ENCODE results near the gene B4GALT2.
A peak's percentile ranks its signal among the peaks of the same experiment; 100 is the strongest.

The B4GALT2 gene

DNA sequence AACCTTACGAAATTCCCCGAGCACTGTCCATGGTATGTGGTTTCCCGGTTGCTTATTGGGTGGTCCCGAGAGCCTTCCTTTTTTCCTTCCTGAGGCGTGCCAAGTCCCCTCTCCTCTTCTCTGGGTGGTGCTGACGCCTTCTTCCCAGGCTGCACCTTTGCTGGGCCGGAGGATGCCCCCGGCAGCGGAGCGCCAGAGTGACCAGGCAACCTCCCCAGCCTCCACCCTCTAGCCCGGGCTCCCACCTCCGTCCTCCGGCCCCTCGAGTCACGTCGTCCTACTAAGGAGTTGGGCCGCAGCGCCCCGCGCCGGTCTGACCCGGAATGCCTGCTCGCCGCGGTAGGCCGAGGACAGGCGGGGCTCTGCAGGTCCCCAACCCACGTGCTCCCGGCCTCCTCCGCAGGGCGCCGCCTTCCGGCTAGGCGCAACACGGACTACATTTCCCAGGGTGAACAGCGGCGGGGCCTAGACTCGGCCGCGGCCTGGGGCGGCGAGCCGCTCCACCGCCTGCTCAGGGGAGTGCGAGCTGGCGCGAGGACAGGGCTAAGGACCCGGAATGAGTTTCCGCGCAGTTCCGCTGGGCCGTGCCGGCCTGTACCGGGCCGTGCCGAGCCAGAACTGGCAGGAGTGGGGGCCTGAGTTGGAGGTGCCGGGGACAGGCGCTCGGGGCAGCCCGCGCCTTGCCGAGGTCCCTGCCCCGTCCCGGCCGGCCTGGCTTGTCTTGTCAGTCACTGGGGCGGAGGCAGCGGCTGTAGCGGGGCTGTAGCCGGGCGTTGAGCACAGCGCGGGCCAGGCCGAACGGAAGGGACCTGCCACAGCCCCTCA, 32.6 kb upstream of the B4GALT2 start, which contains the start of gene IPO13:
Gene IPO13, plus strand, starts transcription at position 715 of the 825 bp plus-strand sequence. CDS start 651 bp downstream, outside the sequence.
- peak; percentile 99 for DNase-seq

DNA sequence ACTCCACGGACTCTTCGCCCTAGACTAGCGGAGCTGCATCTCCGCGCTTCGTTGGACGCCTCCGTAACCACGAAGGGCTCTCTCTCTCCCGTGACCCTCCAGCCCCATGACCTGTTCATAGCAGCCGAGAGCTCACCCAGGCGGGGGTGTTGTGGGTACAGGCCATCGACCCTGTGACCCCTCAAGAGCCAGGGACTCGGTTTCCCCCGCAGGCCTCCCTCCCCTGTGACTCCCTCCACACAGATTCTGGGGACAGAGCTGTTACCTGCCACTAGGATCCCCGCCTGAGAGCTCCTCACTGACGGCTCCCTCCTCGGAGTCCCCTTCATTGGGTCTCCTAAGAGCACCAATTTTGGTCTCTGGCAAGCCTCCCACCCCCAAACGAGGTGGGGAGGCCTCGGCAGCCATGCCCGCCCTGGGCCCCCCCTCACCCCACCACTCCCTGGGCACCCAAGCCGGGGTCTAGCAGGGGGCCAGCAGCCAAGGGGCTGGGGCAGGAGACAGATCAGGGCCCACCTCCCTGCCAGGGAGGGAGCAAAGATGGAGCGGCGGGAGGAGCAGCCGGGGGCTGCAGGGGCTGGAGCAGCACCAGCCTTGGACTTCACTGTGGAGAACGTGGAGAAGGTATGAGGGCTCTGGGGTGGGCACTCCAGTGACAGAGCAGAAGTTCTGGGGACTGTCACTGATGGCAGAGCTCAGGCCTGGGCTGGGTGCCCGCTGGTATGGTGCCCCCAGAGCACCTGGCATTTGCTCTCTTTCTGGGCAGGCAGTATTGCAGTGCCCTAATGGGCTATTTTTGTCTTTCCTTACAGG, 31.7 kb upstream of the B4GALT2 start:
- no peak for DNase-seq

DNA sequence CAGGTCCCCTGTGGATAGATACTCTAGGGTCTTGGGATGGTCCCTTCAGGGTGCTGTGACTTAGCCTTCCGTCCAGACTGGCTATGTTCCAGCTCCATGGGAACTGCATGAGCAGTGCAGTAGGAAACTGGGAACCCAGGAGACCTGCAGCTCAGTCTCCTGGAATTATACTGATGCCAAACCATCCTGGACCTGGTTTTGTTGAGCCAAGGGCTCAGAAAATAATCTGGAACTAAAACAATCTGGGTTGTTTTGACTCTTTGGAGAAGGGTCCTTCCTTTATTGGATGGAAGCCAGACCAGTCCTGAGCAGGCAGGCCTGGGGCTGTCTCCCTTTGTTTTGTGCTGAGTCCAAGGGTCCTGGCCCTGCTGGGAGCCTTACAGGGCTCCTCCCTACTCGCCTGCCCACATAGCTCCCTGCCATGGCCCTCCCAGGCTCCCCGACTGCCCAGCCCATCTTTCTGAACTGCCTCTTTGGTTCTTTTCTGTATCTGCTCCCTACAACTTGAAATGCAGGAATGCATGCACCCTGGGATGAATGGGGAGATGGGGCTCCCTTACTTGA, 31.1 kb upstream of the B4GALT2 start:
- no peak for DNase-seq

DNA sequence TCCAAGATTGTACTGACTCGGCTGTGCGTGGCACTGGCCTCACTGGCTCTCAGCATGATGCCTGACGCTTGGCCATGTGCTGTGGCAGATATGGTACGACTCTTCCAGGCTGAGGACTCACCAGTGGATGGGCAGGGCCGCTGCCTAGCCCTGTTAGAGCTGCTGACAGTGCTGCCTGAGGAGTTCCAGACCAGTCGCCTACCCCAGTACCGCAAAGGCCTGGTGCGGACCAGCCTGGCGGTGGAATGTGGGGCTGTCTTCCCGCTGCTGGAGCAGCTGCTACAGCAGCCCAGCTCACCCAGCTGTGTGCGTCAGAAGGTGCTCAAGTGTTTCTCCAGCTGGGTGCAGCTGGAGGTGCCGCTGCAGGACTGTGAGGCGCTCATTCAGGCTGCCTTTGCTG, 29.3 kb upstream of the B4GALT2 start:
- DNase-seq = no peak

DNA sequence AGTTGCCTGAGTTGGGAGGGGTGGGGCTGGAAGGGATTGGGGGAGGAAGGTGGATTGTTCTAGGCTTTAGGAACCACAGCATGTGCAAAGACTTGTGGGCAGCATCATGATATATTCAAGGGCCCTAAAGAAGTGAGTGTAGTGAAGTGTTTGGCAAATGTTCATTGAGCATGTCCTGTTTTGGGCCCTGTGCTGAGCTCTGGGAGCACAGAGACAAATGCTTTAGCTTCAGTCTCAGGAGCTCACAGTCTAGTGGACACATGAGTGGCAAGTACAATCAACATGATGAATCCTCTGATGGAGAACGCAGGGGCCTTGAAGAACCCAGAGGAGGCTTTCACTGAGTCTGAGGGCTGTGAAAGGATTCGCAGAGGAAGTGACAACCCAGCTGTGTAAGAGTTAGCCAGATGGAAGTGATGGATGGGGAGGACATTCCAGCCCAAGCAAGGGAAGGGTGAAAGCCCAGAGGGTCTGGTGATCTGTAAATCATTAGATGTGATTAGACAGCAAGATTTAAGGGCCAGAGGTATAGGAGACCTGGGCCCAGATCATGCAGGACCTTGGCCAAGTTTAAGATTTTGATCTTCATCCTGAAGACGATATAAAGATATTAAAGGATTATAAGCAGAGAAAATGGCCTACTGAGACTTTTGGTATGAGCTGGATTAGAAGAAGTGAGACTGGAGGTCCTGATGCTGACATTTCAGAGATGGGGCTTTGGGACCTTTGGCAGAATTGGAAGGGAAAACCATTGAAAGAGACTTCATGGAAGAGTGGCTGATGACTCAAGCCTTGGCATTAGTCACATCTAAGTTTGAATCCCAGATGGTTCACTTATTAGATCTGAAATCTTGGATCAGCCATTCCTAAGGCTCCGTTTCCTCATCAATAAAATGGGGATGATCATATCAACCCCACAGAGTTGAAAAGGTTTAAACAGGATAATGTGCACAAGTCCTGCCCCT, 27.7 kb upstream of the B4GALT2 start:
- DNase-seq = no peak

DNA sequence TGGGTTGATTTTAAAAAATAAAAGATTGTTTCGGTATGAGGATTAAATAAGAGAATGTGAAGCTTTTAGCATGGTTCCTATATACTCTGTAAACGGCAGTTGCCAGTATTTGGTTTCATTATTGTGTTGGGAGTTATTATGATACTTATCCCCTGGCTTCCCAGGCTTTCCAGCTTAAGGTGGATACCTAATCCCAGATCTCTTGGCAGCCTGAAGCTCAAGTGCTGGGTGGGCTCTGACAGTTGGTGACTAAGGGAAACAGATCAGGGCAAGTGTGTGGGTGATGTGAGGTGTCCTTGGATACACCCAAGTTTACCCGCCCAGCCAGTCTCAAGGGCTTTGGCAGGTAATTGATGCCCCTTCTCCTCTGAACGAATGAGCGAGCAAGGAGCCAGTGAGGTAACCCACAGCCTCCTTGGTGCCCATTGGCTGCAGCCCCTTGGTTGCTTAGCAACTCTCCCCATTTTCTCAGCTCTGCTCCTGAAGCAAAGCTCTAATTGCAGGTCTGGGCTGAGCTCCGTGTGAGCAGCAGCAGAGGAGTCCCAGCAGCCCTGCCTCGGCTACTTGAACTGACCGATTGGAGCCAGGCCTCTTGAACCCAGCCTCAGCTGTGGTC, 26.2 kb upstream of the B4GALT2 start:
- DNase-seq = no peak

DNA sequence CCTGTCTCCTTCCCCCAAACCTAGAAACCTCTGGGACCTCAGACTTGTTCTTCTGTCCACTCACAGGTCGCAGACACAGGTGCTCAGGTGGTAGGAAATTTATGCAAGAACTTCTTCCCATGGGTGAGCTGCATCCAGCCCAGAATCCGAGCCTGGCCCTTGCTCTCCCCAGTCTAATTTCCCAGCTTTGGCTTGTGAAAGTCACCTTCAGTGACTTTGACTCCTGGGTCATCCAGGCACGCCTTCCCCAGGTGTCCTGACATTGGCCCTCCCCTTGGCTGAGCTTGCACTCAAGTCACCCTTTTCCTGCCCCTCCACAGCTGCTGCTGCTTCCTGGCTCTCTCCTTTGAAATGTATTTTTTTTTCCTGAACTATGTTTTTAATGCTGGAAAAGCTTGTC, 25.6 kb upstream of the B4GALT2 start:
- DNase-seq = no peak

DNA sequence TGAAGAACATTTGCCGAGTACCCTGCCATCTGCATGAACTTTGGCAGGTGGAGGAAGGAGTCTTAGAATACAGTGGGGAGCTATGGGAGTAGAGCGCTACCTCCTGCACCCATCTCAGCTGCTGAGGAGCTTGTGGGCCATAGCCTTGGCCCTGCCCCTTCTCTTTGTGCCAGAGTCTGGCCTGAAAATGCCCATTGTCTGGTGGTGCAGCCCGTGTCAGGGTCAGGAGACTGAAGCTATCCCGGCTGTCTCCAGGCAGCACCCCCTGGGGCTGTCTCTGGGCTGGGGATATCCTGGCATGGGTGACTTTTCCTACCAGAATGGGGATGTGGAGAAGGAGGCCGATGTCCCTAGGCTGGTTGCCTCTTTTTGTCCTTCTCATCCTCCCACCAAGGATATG, 25.0 kb upstream of the B4GALT2 start:
- no peak for DNase-seq

DNA sequence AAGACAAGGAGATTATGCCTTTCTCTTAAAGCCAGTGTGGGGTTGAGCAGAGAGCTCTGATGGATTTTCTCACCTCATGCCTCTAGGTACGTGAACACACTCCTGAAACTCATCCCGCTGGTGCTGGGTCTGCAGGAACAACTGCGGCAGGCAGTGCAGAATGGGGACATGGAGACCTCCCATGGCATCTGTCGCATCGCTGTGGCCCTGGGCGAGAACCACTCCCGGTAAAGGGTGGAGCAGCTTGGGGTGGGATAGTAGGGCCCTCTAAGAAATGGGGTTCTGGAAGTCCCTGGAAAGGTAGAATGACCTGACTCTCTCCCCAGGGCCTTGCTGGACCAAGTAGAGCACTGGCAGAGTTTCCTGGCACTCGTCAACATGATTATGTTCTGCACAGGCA, 22.8 kb upstream of the B4GALT2 start:
- DNase-seq = no peak

DNA sequence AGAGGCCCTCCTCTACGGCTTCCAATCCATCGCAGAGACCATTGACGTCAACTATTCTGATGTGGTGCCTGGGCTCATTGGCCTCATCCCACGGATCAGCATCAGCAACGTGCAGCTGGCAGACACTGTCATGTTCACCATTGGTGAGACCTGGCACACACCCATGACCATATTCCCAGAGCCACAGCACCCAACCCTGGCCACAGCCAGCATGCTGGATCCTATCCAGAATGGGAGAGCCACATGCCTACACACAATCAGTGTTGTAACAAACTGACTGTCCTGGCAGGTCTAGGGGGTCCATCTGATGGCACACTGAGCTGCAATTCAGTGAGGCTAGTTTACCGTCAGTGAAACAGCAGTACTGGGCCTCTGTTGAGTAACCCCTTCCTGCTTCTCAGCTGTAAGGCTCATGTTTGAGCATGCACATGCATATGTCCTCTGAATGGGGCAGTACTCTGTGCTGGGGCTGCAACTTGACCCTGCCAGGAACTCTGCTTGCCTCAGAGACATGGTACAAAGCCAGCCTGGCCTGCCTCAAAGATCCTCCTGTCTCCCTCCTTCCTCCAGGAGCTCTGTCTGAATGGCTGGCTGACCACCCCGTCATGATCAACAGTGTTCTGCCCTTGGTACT, 21.5 kb upstream of the B4GALT2 start:
- no peak for DNase-seq

DNA sequence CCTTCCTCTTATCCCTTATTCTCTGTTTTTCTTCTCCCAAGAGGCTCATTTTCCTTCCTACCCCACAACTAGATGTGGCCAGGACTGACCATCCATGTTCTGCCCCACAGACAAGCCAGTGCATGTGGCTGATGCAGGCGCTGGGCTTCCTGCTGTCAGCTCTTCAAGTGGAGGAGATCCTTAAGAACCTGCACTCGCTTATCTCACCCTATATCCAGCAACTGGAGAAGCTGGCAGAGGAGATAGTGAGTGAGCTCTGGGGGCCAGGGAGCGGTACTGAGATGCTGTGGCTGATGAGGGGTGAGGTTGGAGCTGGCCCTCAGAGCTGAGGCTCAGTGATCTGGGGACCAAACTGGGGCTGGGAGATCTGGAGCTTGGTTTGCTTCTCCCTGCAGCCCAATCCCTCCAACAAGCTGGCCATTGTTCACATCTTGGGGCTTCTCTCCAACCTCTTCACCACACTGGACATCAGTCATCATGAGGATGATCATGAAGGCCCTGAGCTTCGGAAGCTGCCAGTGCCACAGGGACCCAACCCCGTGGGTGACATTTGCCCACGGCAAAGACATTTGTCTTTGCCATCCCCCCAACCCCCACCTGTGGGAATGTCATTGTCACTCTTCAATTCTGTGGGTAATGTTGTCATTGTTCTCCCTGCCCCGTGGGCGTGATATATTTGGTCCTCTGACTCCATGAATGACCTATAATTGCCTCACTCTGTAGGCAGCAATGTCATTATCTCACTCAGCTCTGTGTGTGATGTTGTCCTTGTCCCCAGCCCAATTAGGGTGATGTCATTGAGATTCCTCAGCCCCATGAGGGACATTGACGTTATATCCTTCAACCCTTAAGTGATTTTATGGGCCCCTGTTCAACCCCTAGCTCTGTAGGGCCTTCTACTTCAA, 20.4 kb upstream of the B4GALT2 start:
- DNase-seq = no peak

DNA sequence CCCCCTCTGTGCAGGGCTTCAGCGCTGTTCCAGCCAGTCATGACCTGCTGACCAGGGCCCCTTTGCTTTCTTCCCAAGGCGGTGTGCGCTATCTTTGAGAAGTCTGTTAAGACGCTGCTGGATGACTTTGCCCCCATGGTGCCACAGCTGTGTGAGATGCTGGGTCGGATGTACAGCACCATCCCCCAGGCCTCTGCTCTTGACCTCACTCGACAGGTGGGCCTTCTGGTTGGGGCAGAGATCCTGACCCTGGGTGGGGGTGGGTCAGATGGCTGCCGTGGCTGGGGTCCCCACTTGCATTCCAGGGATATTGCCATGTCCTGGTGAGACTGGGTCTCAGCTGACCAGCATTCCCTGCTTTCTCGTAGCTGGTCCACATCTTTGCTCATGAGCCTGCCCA, 18.2 kb upstream of the B4GALT2 start:
- DNase-seq = no peak

DNA sequence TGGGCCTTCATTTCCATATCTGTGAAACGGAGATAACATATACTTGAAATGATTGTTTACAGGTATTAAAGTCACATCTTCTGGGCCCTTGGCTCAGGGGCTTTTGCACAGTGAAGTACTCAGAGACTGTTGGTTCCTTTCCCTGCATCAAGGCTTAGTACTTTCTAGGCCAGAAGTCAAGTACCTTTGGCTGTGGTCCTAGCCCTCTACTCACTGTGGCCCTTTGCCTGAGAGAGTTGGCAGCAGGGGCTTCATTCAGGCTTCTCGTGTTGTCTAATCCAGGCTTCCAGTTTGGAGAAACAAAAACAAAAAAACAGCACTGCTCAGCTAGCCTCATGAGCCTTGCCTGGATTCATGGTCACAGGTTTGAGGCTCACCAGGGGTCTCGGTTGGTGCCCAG, 17.3 kb upstream of the B4GALT2 start:
- no peak for DNase-seq

DNA sequence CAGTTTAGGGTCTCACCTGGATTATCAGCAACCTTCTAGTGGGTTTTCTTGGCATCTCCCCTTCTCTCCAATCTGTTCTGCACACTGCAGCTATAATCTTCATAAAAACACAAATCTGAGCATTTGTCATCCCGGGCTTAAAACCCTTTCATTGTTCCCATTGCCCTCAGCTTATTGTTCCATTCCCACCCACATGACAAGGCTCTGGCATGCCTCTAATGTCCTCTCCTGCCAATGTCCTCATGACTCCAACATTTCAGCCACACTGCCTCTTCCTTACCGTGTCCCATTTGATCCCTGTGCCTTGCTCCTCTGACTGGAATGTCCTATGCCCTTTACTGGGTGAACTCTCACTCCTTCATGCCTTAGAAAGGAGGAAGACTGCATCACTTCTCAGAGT, 16.7 kb upstream of the B4GALT2 start:
- no peak for DNase-seq

DNA sequence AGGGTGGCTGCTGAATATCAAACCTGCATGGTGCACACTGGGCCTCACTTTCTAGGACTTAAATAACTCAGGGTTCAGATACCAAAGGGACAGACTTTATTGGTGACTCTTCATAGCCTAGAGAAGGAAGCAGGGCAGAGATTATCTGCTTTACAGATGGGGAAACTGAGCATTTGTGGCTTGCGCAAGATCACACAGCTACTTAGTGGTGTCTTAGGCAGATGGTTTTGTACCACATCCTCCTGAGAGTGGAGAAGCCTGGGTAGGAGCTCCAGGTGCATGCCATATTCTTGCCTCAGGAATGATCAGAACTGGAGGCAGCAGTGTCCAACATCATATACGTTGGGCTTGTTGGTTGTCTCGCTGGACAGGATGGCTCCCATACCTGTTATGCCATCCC, 16.0 kb upstream of the B4GALT2 start:
- DNase-seq = no peak

DNA sequence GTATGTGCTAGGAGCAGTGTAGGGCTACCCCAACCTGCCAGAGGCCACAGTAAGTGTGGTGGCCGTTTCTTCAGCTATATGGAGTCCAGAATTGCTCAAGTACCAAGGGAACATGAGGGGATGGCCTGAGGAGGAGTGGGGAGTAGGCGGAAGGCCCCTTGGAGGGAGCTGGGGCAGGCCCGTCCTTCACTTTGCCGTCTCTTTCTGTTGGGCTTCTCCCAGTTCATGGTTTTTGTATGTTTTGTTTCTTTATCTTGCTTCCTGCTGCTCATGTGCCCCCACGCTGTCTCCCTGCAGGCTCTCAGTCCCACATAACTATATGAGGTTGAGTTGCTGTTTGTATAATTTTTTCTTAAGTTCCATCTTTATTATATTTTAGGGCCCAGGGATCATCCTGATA, 15.1 kb upstream of the B4GALT2 start:
- no peak for DNase-seq

DNA sequence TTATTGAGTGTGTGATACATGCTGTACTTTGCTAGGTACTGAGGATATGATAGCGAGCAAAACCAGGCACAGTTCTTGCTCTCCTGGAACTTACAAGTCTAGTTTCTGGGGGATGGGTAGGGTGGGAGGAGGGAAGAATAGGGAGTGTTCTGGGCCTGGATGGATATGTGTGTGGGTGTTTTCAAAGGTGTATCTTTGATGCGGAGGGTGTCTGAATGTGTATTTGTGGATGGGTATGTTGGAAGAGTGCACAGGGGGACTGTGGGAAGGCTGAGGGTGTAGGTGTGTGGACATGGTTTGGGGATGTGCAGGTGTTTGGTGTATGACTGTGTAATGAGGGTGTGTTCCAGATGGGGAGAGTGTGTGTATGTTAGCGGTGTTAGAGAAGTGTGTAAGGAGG, 13.7 kb upstream of the B4GALT2 start:
- DNase-seq = no peak

DNA sequence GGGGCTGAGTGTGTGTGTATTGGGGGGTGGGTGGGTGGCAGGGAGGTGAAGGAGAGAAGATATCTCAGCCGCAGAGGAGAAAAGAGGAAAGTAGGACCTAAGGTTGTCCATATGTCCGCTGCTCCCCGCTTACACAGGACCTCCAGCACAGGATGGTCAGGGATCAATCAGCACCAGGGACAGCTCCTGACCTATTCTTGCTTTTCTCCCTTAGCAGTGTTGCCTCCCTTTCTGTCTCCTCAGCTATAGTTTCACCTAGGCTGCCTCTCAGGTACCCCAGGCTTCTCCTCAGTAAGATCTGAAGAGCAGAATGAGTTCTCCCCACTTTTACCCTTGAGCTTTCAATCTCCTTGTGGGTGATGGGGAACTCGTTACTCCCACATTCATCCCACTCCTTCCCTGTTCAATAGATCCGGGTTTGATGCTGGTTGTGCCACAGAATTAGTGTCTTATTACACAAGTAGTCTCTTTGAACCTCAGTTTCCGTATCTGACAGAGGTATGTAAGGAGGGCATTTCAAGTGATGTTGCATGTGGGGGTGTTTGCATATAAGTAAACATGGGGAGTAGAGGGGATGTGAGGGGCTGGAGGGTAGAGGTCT, 10.6 kb upstream of the B4GALT2 start:
- peak; percentile 36 for DNase-seq

DNA sequence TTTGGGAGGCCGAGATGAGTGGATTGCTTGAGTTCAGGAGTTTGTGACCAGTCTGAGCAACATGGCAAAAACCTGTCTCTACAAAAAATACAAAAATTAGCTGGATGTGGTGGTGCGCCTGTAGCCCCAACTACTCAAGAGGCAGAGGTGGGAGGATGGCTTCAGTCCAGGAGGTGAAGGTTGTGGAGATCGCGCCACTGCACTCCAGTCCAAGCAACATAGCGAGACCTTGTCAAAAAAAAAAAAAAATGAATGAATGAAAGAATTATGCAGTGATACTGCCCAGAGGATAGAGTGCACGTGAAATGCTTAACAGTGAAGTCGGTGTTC, 9.6 kb upstream of the B4GALT2 start:
- DNase-seq = no peak

DNA sequence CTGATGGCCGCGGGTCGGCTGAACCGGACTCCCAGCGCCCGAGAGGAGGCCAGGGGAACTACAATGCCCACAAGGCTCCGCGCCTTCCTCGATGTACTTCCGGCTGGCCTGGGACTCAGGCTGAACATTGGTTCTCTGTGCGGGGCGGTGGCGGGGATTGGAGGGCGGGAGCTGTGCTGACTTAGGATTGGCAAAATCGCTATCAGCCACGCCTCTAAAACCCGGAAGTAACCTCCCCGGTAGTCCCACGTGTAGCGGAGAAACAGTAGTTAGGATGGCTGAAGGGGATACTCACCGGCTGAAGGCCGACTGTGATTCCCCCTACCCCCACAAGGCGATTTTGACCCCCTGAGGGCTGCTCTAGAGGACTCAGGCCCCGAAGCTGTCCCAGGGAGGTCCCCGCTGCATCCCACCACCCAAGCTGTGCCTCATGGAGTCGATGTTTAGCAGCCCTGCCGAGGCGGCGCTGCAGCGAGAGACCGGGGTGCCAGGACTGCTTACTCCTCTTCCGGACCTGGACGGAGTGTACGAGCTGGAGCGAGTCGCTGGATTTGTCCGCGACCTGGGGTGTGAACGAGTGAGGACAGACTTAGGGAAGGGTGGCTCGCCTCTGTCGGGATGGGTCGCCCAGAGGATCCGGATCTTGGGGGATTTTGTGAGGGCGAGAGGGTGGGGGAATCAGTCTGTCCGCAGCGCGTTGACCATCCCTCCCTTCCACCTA, 9.1 kb upstream of the B4GALT2 start, which contains the start of gene DPH2:
Gene DPH2, plus strand, starts transcription at position 265 of the 721 bp plus-strand sequence. Its CDS starts 166 bp downstream, at position 431.
- peak; percentile 99 for DNase-seq

All from DMS53 (cell line).